Epithelial cell of prostate (primary cell): Measurements from ENCODE around the gene DNAJB5.

Experiments
- DNase-seq: peaks from one replicate; pipeline ENCODE4 v3.0.0-alpha.2; 2011; ENCODE audit warnings: low read depth, low spot score
- H3K27ac ChIP-seq: fragments of 450-650 bp; 2 replicates; pipeline ENCODE4 v1.5.1; 2017; ENCODE audit warnings: mild to moderate bottlenecking

Gene DNAJB5

DNA sequence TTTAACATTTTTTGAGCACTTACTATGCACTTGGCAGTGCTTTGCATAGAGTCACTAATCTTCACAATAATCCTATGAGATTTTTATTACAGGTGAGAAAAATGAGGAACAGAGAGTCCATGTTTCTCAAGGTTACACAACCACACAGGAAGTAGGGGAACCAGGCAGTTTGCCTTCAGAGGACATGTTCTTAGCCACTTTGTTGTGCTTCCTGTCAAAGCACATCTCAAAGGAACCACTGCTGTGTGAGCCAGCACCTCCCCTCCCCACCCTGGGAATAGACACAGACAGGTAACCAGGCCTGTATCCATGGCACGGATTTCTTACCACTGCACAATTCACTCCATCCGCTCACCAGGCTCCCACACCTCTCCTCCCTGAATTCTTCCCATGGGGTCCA lies 6.3 kb upstream of the DNAJB5 start:
- H3K27ac ChIP-seq: no peak overlapping the region
- DNase-seq: no peak

DNA sequence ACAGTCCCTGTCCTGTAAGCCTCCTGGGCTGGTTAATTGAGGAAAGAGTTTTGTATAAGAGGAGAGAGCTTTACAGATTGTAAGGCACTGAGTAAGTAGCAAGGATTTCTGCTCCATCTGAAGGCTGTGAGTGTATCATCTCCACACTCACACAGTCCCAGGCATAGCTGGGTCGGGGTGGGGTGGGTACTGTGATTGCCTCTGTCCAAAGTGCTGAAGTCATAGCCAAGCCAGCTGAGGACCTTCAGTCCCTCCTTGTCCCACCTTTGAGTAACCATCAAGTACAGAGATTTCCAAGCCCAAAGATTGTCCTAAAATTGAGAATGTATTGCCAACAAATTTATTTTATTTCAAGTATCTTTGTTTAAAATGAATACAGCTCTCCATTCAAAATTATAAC lies 5.5 kb upstream of the DNAJB5 start:
- DNase-seq: no peak
- H3K27ac ChIP-seq: no peak overlapping the region

DNA sequence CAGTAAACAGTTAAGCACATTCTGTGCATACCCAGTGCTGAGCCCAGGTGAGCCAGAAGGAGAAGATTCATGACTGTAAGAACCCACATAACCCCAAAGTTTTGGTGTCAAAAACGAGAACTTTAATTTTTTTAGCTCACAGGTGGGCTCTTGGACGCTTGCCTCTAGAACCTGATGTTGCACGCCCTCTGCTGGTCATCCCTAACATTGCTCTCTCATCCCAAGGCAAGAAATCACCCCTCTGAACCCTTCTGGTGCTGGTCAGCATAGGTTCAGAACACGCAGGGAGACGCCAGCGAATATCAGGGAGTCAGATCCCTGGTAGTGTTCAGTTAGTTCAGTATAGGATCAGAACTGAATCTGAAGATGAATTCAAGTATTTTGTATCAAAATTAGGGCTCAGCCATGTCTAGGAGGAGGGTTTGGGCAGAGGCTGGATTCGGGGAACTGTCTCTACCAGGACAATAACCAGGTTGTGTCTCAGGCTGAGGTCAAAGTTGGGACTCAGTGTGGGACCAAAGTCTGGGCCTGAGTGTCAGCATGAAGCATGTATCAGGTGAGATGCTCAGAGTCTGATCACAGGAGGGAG lies 4.1 kb upstream of the DNAJB5 start:
- DNase-seq: no peak
- no peak overlapping the region for H3K27ac ChIP-seq

DNA sequence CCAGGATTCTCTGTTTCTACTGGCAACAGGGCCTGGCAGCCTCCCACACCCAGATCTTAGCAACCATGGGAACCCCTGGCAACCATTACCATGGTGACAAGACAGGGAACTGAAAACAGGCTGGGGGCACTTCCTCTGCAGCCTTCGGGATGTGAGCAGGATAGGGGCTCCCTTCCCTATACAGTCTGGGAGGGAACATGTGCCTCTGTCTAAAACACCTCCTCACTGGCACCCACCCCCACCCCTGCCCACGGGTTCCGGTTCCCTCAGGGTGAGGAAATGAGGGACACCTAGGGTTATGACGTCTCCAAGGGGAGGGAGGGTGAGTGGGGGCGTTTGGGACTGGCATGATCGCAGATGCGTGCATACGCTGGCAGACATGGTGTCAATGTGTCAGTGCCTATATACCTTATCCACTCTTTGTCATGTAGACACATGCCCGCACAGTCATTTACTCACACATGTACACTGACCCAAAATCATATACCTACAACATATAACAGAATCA lies 3.0 kb upstream of the DNAJB5 start:
- H3K27ac ChIP-seq: peak overlapping the region; percentile 86
- no peak for DNase-seq

DNA sequence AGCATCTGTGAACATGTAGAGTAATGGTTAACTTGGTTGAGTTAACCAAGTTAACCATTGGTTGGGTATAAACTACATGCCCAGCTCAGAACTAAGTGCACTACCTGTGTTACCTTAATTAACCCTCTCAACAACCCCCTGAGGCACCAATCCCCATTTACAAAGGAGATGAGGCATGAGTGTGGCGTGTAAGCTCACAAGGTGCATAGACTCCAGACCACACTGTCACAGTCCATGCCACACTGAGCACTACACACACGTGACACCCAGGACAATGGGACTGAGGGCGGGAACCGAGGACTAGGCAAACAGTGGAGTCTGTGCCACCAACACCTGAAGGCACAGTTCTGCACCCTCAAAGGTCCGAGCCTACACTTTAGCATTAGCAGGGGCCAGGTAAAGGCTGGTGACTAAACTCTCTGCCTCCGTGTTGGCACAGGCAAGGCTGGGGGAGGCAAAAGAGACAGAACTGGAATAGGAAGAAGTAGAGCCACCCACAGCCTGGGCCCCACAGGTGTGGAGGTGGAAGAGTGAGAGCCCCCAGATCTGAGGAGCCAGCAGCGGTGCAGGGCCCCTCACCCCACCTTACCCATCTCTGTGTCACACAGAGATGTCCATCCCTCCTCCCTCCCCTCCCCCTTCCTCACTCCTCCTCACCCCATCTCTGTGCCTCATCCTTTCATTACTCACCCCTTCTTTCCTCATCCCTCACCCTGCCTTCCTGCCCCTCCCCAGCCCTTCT lies 2.2 kb upstream of the DNAJB5 start:
- H3K27ac ChIP-seq: peak overlapping the region; percentile 86
- no peak for DNase-seq

DNA sequence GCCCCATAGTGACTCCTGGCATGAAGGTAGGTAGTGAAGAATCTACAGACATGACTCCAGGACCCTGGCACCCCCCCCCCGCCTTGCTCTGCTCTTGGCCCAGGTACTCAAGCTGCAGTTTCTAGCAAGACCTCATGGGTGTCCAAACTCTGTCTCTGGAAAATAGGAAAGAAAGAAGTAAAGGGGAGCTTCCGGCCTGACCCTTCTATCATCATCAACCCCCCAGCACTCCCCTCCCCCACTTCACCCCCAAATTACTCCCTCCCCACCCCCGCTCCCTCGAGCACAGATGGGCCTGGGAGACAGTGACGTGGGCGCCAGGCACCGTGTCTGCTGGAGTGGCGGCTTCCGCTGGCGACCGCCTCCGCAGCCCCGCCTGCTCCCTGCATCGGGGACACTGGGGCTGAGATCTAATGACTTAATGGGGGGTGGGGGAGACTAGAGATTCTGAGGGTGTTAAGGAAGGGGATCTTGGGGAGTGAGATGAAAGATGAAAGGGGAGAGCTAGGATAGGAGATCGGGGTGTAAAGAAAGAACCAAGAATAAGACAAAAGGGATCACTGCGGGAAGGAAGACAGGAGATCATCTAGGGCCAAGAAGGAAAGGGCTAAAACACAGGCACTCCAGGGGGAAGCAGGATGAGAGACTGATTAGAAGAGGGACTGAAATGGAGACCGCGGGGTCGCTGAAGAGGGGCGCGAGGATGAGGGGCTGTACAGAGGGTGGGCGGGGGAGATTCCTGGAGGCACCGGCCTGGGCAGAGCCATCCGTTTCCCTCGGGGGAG lies 1.1 kb upstream of the DNAJB5 start:
- no peak for DNase-seq

DNA sequence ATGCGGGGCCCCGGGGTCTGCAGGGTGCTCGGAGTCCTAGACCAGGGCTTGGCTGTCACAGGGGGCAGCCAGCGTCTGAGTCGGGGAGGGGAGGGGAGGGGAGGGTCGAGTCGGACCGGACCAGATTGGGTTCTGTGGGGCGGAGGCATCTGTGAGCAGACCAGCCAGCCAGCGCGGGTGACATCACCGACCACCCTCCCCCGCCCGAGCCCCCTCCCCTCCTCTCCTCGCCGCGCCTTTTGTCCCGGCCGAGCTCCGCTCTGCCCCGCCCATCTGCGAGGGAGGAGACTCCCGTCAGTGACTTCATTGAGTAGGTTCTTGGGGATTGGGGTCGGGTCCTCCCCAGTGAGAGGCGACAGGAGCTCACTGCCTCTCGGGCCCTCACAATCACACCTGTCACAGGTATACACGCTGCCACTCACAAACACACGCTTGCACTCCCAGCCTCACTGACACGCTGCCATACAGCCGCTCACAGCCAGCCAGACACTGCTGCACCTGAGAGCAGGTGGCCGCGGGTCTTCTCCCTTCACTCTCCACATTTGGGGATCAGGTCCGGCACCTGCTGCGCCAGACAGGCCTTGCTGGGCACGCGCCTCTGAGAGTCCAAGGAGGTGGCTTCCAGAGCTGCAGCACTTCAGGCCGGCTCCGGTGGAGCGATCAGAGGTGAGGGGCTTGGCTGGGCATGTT lies 546 bp downstream of the DNAJB5 start:
- DNase-seq: no peak
- peak overlapping the region; percentile 86 for H3K27ac ChIP-seq

More for the DNA sequence above, 1.1 kb upstream of the DNAJB5 start:
- peak overlapping the region; percentile 86 for H3K27ac ChIP-seq

DNA sequence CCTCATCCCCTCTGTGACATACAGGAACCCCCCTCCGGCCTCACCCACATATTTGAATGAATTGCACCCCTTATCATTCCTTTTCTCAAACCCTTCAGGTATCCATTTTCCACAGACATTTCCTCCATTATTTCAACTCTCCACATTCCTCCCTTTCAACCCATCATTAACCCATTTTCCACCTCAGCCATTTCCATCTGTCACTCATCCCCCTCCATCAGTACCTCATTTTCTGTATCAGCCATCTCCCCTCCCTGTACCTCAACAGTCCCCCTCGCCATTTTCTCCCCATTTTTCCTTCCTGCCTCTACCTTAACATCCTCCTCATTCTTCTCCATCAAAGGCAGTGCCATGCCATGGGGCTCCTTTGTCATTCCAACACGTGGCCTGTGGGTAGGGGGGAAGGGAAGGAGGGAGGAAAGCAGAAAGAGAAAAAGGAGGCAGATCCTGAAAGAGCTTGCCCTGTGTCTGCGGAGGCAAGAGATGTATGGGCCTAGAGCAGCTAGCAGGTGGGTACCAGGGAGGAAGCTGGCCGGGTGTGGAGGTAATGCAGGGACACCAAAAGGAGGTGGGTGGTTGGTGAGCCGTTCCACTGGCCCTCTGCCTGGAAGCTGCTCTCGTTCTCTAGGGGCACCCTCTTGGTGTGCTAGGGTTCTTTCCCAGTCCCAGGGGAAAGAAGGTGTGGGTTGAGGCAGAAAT lies 1.5 kb downstream of the DNAJB5 start:
- peak overlapping the region; percentile 86 for H3K27ac ChIP-seq
- no peak for DNase-seq

DNA sequence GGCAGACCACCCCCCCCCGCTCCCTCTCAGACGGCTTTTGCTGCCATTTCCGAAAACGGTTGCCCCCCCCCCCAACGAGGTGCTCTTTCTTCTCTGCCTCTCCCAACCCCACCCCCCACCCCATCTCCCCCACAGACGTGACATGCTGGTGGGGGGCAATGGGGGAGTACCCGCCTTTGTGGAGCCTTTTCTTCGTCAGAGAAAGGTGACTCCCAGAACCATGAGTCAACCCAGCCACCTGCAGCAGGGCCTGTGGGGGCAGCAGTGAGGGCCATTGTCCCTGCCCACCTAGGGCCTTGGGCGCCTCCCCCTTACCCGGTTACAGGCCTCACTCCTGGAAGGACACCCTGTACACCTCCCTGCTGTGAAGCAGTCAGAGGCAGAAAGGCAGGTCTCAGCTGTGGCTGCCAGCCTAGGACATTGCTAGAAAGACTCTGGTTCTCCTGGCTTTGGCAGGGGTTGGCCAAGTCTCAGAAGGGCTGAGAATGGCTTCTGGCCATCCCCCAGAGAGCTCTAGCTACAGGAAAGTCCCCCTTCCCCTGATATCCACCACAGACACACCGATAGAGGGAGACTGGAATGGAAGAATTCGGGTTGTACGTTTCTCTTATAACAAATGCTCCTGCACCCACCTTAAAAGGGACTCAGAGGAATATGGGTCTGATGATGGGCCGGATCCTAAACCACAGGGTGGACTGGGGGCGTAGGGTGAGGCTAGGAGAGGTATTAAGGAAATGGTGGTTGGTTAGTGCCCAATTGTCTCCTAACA lies 2.2 kb downstream of the DNAJB5 start:
- peak overlapping the region; percentile 86 for H3K27ac ChIP-seq
- no peak for DNase-seq

DNA sequence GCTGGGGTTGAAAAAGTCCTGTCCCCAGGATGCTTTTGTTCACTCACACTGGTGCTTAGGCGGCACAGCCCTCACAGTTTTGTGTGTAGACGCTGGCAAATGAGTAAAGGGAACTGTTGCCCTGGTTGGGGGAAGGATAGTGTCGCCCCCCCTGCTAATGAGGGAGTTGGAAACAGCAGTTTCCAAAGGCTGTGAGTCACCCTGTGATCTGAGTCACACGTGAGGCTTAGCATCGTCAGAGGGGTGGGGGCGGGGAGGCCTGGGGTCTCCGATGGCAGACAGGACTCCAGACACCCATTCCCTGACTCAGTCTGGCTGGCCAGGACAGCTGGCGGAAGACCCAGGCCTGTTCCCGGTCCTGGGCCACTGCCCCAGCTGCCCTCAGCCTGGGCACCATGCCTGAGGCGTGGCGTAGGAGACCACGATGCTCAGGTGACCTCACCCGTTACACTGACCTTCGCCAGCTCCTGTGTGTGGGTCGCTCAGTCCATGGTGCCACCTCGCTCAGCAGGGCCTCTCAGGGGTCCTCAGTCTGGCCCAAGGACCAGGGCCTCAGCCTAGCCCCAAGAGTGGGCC lies 2.9 kb downstream of the DNAJB5 start:
- H3K27ac ChIP-seq: peak overlapping the region; percentile 86
- no peak for DNase-seq

DNA sequence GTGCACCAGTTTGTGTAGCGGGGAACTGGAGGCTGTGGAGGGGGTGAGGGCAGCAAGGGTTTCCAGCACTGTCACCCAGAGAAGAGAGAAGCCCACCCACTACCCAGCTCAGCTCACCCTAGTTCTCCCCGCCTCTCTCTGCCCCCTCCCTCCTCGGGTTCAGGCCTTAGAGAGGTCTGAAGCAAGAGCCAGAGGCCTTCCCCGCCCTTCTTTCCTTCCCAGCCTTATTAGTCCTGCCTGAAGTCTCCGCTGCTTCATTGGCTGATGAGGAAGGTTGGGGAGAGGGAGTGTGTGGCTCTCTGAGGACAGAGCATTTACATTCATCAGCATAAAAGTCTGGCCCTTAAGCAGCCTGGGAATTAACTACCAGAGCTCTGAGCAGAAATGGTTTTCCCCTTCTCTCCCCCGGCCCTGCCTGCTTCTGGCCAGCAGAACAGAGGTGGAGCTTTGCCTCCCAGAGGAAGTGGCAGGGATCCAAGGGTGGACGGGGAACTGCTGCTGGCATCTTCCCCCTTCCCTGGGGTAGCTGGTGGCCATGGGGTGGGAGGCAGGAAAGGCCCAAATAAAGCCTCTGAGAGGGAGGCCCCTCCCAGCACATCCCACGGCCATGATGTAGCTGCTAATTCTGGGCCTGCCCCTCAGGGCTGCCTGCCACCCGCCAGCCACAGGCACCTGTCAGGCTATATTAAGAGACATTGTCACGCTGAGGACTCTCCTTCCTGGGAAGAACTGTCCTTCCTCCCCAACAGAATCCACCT lies 4.1 kb downstream of the DNAJB5 start:
- no peak for DNase-seq
- H3K27ac ChIP-seq: peak overlapping the region; percentile 86

DNA sequence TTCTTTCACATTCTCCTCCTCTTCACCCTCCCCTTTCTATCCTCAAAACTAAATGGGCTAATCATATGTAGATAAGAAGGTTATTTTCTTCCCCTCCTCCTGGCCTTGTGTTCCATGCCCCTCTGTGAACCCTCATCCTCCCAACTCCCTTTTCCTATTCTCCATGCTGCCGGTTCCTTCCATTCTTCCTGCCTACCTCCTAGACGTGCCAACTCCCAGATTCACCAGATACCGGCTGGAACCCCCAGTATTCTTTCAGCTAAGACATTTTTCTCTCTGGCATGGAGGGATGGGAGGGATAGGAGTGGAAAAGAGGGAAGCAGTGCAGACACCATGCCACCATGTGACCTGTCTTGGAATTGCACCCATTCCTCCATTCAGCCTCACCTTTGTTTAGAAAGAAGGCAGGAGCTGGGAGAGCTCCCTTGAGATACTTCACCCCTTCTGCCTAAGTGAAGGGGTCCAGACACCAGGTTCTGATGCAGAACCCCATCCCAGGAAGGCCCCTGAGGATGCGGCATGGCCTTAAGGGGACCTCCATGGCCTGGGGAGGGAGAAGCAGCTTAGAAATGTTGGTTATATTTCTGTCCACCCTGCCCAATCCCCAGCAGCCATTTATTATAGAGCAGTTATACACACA lies 4.8 kb downstream of the DNAJB5 start:
- peak overlapping the region; percentile 86 for H3K27ac ChIP-seq
- no peak for DNase-seq

DNA sequence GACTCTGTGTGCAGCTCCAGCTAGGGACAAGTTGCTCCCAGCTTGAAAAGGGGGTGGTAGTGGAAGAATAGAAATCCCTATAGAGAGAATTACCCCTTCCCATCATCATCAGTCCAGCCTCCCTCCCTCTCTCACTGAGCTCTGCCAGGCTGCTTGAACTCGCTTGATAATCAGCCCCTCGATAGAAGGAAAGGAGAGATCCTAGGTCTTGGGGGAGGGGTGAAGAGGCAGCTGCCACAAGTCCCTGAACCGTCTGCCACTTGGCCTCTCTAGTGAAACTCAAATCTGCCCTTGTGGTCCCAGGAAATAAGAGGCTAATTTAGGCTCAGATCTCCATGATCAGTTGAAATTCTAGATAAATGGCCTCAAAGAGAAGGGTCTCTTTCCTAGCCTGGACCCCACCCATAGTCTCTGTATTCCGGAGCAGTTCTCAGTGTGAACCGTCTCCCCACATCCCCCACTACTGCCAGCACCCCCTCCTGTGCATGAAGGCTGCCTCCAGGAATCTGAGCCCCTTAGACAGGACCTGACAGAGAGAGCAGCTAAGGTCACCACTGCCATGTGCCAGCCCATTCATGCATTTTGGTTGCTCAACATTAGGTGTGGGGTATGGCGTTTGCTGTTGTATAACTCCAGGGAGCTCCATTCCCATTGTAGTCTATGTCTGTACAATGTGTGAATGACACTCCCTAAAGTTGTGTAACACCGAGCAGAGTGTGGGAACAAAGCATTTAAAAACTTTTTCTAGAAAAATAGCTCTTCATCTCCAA lies 5.5 kb downstream of the DNAJB5 start:
- DNase-seq: peak; percentile 73
- peak overlapping the region; percentile 86 for H3K27ac ChIP-seq

DNA sequence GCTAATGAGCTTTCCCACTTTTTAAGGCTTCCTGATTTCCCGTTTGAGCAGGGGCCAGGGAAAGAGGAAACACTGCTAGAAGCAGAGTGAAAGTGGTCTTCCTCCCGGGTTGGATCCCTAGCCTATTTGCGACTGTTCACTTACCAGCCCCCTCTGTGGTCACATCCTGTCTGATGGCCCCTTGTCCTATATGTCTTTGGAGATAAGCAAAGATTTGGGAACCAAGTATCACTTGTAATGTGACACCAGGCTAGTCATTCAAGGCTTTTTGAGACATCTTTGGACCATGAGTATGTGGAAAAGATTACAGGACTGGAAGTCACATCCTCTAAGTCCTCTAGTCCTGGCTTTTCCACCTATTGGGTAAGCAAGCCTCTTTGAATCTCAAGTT lies 6.1 kb downstream of the DNAJB5 start:
- peak overlapping the region; percentile 86 for H3K27ac ChIP-seq
- no peak for DNase-seq

DNA sequence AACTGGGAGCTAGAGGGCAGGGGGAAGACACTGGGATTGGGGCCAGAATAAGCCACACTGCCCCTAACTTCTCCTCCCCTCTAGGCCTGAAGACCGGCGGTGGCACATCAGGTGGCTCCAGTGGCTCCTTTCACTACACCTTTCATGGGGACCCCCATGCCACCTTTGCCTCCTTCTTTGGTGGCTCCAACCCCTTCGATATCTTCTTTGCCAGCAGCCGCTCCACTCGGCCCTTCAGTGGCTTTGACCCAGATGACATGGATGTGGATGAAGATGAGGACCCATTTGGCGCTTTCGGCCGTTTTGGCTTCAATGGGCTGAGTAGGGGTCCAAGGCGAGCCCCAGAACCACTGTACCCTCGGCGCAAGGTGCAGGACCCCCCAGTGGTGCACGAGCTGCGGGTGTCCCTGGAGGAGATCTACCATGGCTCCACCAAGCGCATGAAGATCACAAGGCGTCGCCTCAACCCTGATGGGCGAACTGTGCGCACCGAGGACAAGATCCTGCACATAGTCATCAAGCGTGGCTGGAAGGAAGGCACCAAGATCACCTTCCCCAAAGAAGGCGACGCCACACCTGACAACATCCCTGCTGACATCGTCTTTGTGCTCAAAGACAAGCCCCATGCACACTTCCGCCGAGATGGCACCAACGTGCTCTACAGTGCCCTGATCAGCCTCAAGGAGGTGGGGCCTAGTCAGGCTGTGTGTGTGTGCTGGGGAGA lies 6.8 kb downstream of the DNAJB5 start:
- H3K27ac ChIP-seq: peak overlapping the region; percentile 86
- no peak for DNase-seq

DNA sequence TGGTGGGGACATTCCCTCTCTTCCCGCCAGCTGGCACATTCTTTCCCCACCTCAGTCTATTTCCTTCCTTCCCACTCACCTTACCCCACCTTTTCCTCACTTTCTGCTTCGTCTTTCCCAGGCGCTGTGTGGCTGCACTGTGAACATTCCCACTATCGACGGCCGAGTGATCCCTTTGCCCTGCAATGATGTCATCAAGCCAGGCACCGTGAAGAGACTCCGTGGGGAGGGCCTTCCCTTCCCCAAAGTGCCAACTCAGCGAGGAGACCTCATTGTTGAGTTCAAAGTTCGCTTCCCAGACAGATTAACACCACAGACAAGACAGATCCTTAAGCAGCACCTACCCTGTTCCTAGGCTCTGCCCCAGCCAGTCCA lies 7.3 kb downstream of the DNAJB5 start:
- no peak for DNase-seq

More for the DNA sequence above, 7.3 kb downstream of the DNAJB5 start:
- H3K27ac ChIP-seq: peak overlapping the region; percentile 24
